GOT3 (cell line): ENCODE measurements around the gene TIAM2.
"Not testable (repeated sequence)": the region's sequence is repeated elsewhere in the genome, so short reads cannot be mapped to it uniquely, and the experiment has no call there.

Source experiments
- DNase-seq: peaks from one replicate; lab custom pipeline; 2025; ENCODE audit warnings: mixed read lengths; lab: John Stamatoyannopoulos, UW

The TIAM2 gene

GRCh38 chr6:154995254-154996015 is at the start of gene TIAM2:
TSS of gene TIAM2 (plus strand) at chr6:154995315. CDS start at chr6:155129224, 133,909 bp downstream.
- DNase-seq: no peak

GRCh38 chr6:154950979-154951344 is 44.2 kb upstream of the TIAM2 start:
- DNase-seq: no peak

GRCh38 chr6:154951345-154952200 is 43.5 kb upstream of the TIAM2 start:
- no peak for DNase-seq

- no peak for DNase-seq
Measured at GRCh38 chr6:154953644-154954043, 41.5 kb upstream of the TIAM2 start.

- no peak for DNase-seq
Measured at GRCh38 chr6:154954347-154954746, 40.8 kb upstream of the TIAM2 start.

- DNase-seq: no peak
Measured at GRCh38 chr6:154956771-154957522, 38.2 kb upstream of the TIAM2 start.

GRCh38 chr6:154958469-154958868 is 36.6 kb upstream of the TIAM2 start:
- no peak for DNase-seq

GRCh38 chr6:154960299-154960843 is 34.7 kb upstream of the TIAM2 start:
- DNase-seq: no peak

GRCh38 chr6:154960854-154961530 is 34.1 kb upstream of the TIAM2 start:
- no peak for DNase-seq

GRCh38 chr6:154962753-154963152 is 32.4 kb upstream of the TIAM2 start:
- no peak for DNase-seq

GRCh38 chr6:154966065-154966770 is 28.9 kb upstream of the TIAM2 start:
- not testable (repeated sequence) for DNase-seq

GRCh38 chr6:154969796-154970195 is 25.3 kb upstream of the TIAM2 start:
- no peak for DNase-seq

- no peak for DNase-seq
Measured at GRCh38 chr6:154974485-154975149, 20.5 kb upstream of the TIAM2 start.

GRCh38 chr6:154977588-154977987 is 17.5 kb upstream of the TIAM2 start:
- DNase-seq: no peak

GRCh38 chr6:154980273-154981078 is 14.6 kb upstream of the TIAM2 start:
- no peak for DNase-seq

- no peak for DNase-seq
Measured at GRCh38 chr6:154981079-154981870, 13.8 kb upstream of the TIAM2 start.

- DNase-seq: no peak
Measured at GRCh38 chr6:154984146-154984545, 11.0 kb upstream of the TIAM2 start.

- no peak for DNase-seq
Measured at GRCh38 chr6:154986787-154987235, 8.3 kb upstream of the TIAM2 start.

GRCh38 chr6:154989448-154989847 is 5.7 kb upstream of the TIAM2 start:
- DNase-seq: no peak
